Activated naive CD4-positive, alpha-beta T cell treated with anti-CD3 and anti-CD28 coated beads, Interleukin-2, amount 50 U/mL, for 24 hours (primary cell): ENCODE measurements around the gene SHISAL2B.
"Not testable (repeated sequence)": the region's sequence is repeated elsewhere in the genome, so short reads cannot be mapped to it uniquely, and the experiment has no call there.

Experiments
- H3K27ac Mint-ChIP-seq: one replicate; pipeline ENCODE4 v1.8.0; 2021; ENCODE audit warnings: mild to moderate bottlenecking, mixed read lengths
- H3K27me3 Mint-ChIP-seq: one replicate; pipeline ENCODE4 v1.8.0; 2021; ENCODE audit warnings: mixed read lengths
- H3K36me3 Mint-ChIP-seq: one replicate; pipeline ENCODE4 v1.8.0; 2021; ENCODE audit warnings: mixed read lengths
- H3K4me1 Mint-ChIP-seq: one replicate; pipeline ENCODE4 v1.8.0; 2021; ENCODE audit warnings: mixed read lengths
- H3K4me3 Mint-ChIP-seq: one replicate; pipeline ENCODE4 v1.8.0; 2021; ENCODE audit warnings: mild to moderate bottlenecking, mixed read lengths
- H3K9me3 Mint-ChIP-seq: one replicate; pipeline ENCODE4 v1.8.0; 2021; ENCODE audit warnings: mixed read lengths

SHISAL2B gene

GRCh38 chr5:64690417-64691151 lies at the start of gene SHISAL2B:
Gene SHISAL2B, plus strand, starts transcription at chr5:64690503. Its CDS starts 121 bp downstream, at chr5:64690624.
- Mint-ChIP-seq H3K36me3 (no peaks in the 10 kb centered on the region), H3K4me3 (peak within 1 kb of the TSS; percentile 41), H3K27ac (no peak within 1 kb of the TSS), H3K9me3 (no peaks in the 10 kb centered on the region), H3K27me3 (peaks cover 44% of the 10 kb centered on the region), H3K4me1 (peaks cover 7% of the 10 kb centered on the region)

- H3K27me3 Mint-ChIP-seq = no peaks in the 10 kb centered on the region
- no peaks in the 10 kb centered on the region for H3K9me3 Mint-ChIP-seq
- H3K27ac Mint-ChIP-seq = no peak overlapping the region
- no peak overlapping the region for H3K4me3 Mint-ChIP-seq
- H3K36me3 Mint-ChIP-seq = no peaks in the 10 kb centered on the region
- no peaks in the 10 kb centered on the region for H3K4me1 Mint-ChIP-seq
Observed at GRCh38 chr5:64644831-64645230, 45.5 kb upstream of the SHISAL2B start.

GRCh38 chr5:64646169-64646568 lies 44.1 kb upstream of the SHISAL2B start:
- no peak overlapping the region for H3K27ac Mint-ChIP-seq
- H3K4me1 Mint-ChIP-seq = no peaks in the 10 kb centered on the region
- H3K9me3 Mint-ChIP-seq = no peaks in the 10 kb centered on the region
- H3K27me3 Mint-ChIP-seq = no peaks in the 10 kb centered on the region
- no peak overlapping the region for H3K4me3 Mint-ChIP-seq
- H3K36me3 Mint-ChIP-seq = no peaks in the 10 kb centered on the region

GRCh38 chr5:64649512-64649911 lies 40.8 kb upstream of the SHISAL2B start:
- Mint-ChIP-seq H3K27me3 (no peaks in the 10 kb centered on the region), H3K9me3 (no peaks in the 10 kb centered on the region), H3K4me3 (no peak overlapping the region)

GRCh38 chr5:64653766-64654560 lies 36.3 kb upstream of the SHISAL2B start:
- Mint-ChIP-seq H3K27me3 (peaks cover 2% of the 10 kb centered on the region), H3K9me3 (no peaks in the 10 kb centered on the region), H3K4me1 (no peaks in the 10 kb centered on the region), H3K4me3 (no peak overlapping the region), H3K27ac (no peak overlapping the region), H3K36me3 (no peaks in the 10 kb centered on the region)

More at GRCh38 chr5:64649512-64649911, 40.8 kb upstream of the SHISAL2B start:
- H3K36me3 Mint-ChIP-seq = no peaks in the 10 kb centered on the region
- no peaks in the 10 kb centered on the region for H3K4me1 Mint-ChIP-seq
- no peak overlapping the region for H3K27ac Mint-ChIP-seq

- Mint-ChIP-seq H3K4me3 (no peak overlapping the region), H3K4me1 (no peaks in the 10 kb centered on the region), H3K9me3 (no peaks in the 10 kb centered on the region), H3K27ac (no peak overlapping the region), H3K36me3 (no peaks in the 10 kb centered on the region), H3K27me3 (peaks cover 5% of the 10 kb centered on the region)
Observed at GRCh38 chr5:64654561-64654938, 35.8 kb upstream of the SHISAL2B start.

GRCh38 chr5:64655596-64655995 lies 34.7 kb upstream of the SHISAL2B start:
- H3K4me3 Mint-ChIP-seq = no peak overlapping the region
- H3K36me3 Mint-ChIP-seq = no peaks in the 10 kb centered on the region
- no peaks in the 10 kb centered on the region for H3K9me3 Mint-ChIP-seq
- no peak overlapping the region for H3K27ac Mint-ChIP-seq
- H3K27me3 Mint-ChIP-seq = peaks cover 5% of the 10 kb centered on the region
- no peaks in the 10 kb centered on the region for H3K4me1 Mint-ChIP-seq

GRCh38 chr5:64659289-64659688 lies 31.0 kb upstream of the SHISAL2B start:
- no peaks in the 10 kb centered on the region for H3K4me1 Mint-ChIP-seq
- H3K4me3 Mint-ChIP-seq = no peak overlapping the region
- no peaks in the 10 kb centered on the region for H3K9me3 Mint-ChIP-seq
- H3K36me3 Mint-ChIP-seq = no peaks in the 10 kb centered on the region
- peaks cover 7% of the 10 kb centered on the region for H3K27me3 Mint-ChIP-seq
- H3K27ac Mint-ChIP-seq = no peak overlapping the region

- not testable (repeated sequence) for H3K36me3 Mint-ChIP-seq, H3K9me3 Mint-ChIP-seq, H3K27ac Mint-ChIP-seq, H3K4me1 Mint-ChIP-seq, H3K4me3 Mint-ChIP-seq
- H3K27me3 Mint-ChIP-seq = peaks cover 13% of the 10 kb centered on the region
Observed at GRCh38 chr5:64663181-64663580, 27.1 kb upstream of the SHISAL2B start.

- no peaks in the 10 kb centered on the region for H3K4me1 Mint-ChIP-seq
- H3K27ac Mint-ChIP-seq = no peak overlapping the region
- H3K27me3 Mint-ChIP-seq = peaks cover 14% of the 10 kb centered on the region
- no peak overlapping the region for H3K4me3 Mint-ChIP-seq
- H3K9me3 Mint-ChIP-seq = no peaks in the 10 kb centered on the region
- H3K36me3 Mint-ChIP-seq = no peaks in the 10 kb centered on the region
Observed at GRCh38 chr5:64665243-64665642, 25.1 kb upstream of the SHISAL2B start.

- H3K9me3 Mint-ChIP-seq = no peaks in the 10 kb centered on the region
- H3K27me3 Mint-ChIP-seq = peaks cover 14% of the 10 kb centered on the region
- H3K36me3 Mint-ChIP-seq = no peaks in the 10 kb centered on the region
- H3K4me3 Mint-ChIP-seq = no peak overlapping the region
- no peak overlapping the region for H3K27ac Mint-ChIP-seq
- H3K4me1 Mint-ChIP-seq = no peaks in the 10 kb centered on the region
Observed at GRCh38 chr5:64666078-64666477, 24.2 kb upstream of the SHISAL2B start.

- H3K27me3 Mint-ChIP-seq = peaks cover 14% of the 10 kb centered on the region
- H3K4me3 Mint-ChIP-seq = no peak overlapping the region
- H3K36me3 Mint-ChIP-seq = no peaks in the 10 kb centered on the region
- H3K27ac Mint-ChIP-seq = no peak overlapping the region
- no peaks in the 10 kb centered on the region for H3K4me1 Mint-ChIP-seq
- no peaks in the 10 kb centered on the region for H3K9me3 Mint-ChIP-seq
Observed at GRCh38 chr5:64667068-64667467, 23.2 kb upstream of the SHISAL2B start.

GRCh38 chr5:64670277-64670676 lies 20.0 kb upstream of the SHISAL2B start:
- Mint-ChIP-seq H3K27ac (no peak overlapping the region), H3K36me3 (no peaks in the 10 kb centered on the region), H3K4me1 (no peaks in the 10 kb centered on the region), H3K27me3 (peaks cover 11% of the 10 kb centered on the region), H3K4me3 (no peak overlapping the region), H3K9me3 (no peaks in the 10 kb centered on the region)

GRCh38 chr5:64671678-64672077 lies 18.6 kb upstream of the SHISAL2B start:
- Mint-ChIP-seq H3K27me3 (peaks cover 7% of the 10 kb centered on the region), H3K36me3 (no peaks in the 10 kb centered on the region), H3K4me3 (no peak overlapping the region), H3K27ac (no peak overlapping the region), H3K4me1 (no peaks in the 10 kb centered on the region), H3K9me3 (no peaks in the 10 kb centered on the region)

GRCh38 chr5:64678374-64678773 lies 11.9 kb upstream of the SHISAL2B start:
- no peaks in the 10 kb centered on the region for H3K4me1 Mint-ChIP-seq
- no peaks in the 10 kb centered on the region for H3K9me3 Mint-ChIP-seq
- H3K4me3 Mint-ChIP-seq = no peak overlapping the region
- H3K36me3 Mint-ChIP-seq = no peaks in the 10 kb centered on the region
- H3K27ac Mint-ChIP-seq = no peak overlapping the region
- peaks cover 6% of the 10 kb centered on the region for H3K27me3 Mint-ChIP-seq

- H3K36me3 Mint-ChIP-seq = no peaks in the 10 kb centered on the region
- no peak overlapping the region for H3K27ac Mint-ChIP-seq
- H3K4me3 Mint-ChIP-seq = no peak overlapping the region
- H3K9me3 Mint-ChIP-seq = no peaks in the 10 kb centered on the region
- peaks cover 6% of the 10 kb centered on the region for H3K27me3 Mint-ChIP-seq
- no peaks in the 10 kb centered on the region for H3K4me1 Mint-ChIP-seq
Observed at GRCh38 chr5:64680289-64680688, 10.0 kb upstream of the SHISAL2B start.
